ENCODE measurements around the gene KHNYN. TPM values are rescaled to one million over a fixed set of nuclear protein-coding genes. Genes with fewer than 3 reads are reported as not detected.
A peak's percentile ranks its signal among the peaks of the same experiment; 100 is the strongest.

Gene KHNYN
- total and polyA plus RNA-seq, 2 of the 8 experiments (the other 6 are each of a cell fraction or from before 2014, with no cell fraction given), result 7.6 to 22.3 TPM

GRCh38 chr14:24388474-24389179, 41.1 kb upstream of the KHNYN start:
- H3K36me3 ChIP-seq (ENCODE audit: control insufficient read depth in 2 of 4, insufficient read depth in 4 of 4, low read length in 3 of 4), result no peaks in the 10 kb centered on the region
- no peak overlapping the region for H3K14ac ChIP-seq (ENCODE audit: insufficient read length)
- no peaks in the 10 kb centered on the region for H3K23me2 ChIP-seq (ENCODE audit: low read depth, low read length)
- ChIA-PET POLR2A (ENCODE audit: partially characterized antibody) (interaction anchor here (4.7 kb wide), 1 partner anchor 10 kb away, joined by 27 read pairs; no protein-coding TSS in a partner anchor), CTCF (ENCODE audit: partially characterized antibody) (interaction anchor here (0.6 to 5.4 kb wide), 12 partner anchors 9 to 336 kb away, joined by 3 to 40 read pairs (median 3); no protein-coding TSS in a partner anchor)
- FAIRE-seq, result no peak
- H2BK20ac ChIP-seq (ENCODE audit: low read length), result no peak overlapping the region
- H2BK15ac ChIP-seq (ENCODE audit: low read length), result no peak overlapping the region
- DNase-seq (ENCODE audit: low read depth in 1 of 2, low spot score in 2 of 2), result no peak
- H3K4me1 ChIP-seq (replicated peaks in 1 of 4; ENCODE audit: control insufficient read depth in 3 of 4, insufficient read depth in 4 of 4, low read length in 3 of 4), result 0 out of 7 replicates have a peak, but pooled peaks cover 0 to 4% (median 0%) of the 10 kb centered on the region in 4 experiments
- H4K8ac ChIP-seq (ENCODE audit: extremely low read depth, insufficient read depth, low read length), result no peak overlapping the region
- H4K20me1 ChIP-seq (replicated peaks in 1 of 2; ENCODE audit: control insufficient read depth in 1 of 2, insufficient read depth in 2 of 2, low read length in 2 of 2), result no peaks in the 10 kb centered on the region
- H3K27ac ChIP-seq (ENCODE audit: low read depth, low read length), result no peak overlapping the region
- H3K18ac ChIP-seq (ENCODE audit: extremely low read depth, low read length), result no peak overlapping the region
- H3K4me3 ChIP-seq (ENCODE audit: extremely low read depth in 1 of 4, insufficient read depth in 2 of 4, low read depth in 3 of 4, low read length in 4 of 4), result no peak overlapping the region
- WGBS, 2 experiments (ENCODE audit: extremely low coverage in 1 of 2, insufficient coverage in 1 of 2, insufficient read length in 1 of 2, insufficient replicate concordance in 2 of 2, low coverage in 1 of 2, low lambda C conversion rate in 2 of 2, missing lambda C conversion rate in 1 of 2), result 75% methylated on average over 2 of the region's 2 CpGs; no CpG with 5 or more reads in 1 of the 2 experiments
- H4K91ac ChIP-seq (replicated peaks; ENCODE audit: insufficient read length, low read length), result no peak overlapping the region
- H3K4me2 ChIP-seq (ENCODE audit: insufficient read depth in 1 of 2, low read depth in 2 of 2, low read length in 2 of 2), result no peak overlapping the region
- H3K79me2 ChIP-seq (ENCODE audit: control insufficient read depth in 1 of 2, insufficient read depth in 2 of 2, low read length in 2 of 2), result no peaks in the 10 kb centered on the region
- no peaks in the 10 kb centered on the region for H3K9me3 ChIP-seq (ENCODE audit: insufficient read depth in 2 of 2, low read depth in 1 of 2, low read length in 1 of 2)
- no peak overlapping the region for H3K4ac ChIP-seq (replicated peaks; ENCODE audit: insufficient read length, low read depth, low read length)
- H3K27me3 ChIP-seq (replicated peaks in 1 of 4; ENCODE audit: control insufficient read depth in 3 of 4, extremely low read depth in 1 of 4, insufficient read depth in 3 of 4, low read length in 3 of 4), result peaks cover 0 to 2% (median 0%) of the 10 kb centered on the region in 4 experiments; a peak in 1 of 7 replicates
- no peak overlapping the region for H3K9ac ChIP-seq (replicated peaks in 1 of 4; ENCODE audit: extremely low read depth in 1 of 4, low read depth in 3 of 4, low read length in 3 of 4)
- no peaks in the 10 kb centered on the region for H3K79me1 ChIP-seq (ENCODE audit: low read depth, low read length)
- H2BK5ac ChIP-seq (ENCODE audit: low read depth, low read length), result no peak overlapping the region; the same call in 1 of the 2 replicates
- no peak overlapping the region for H2BK12ac ChIP-seq (ENCODE audit: low read depth, low read length)
- H2BK120ac ChIP-seq (replicated peaks; ENCODE audit: low read depth, low read length), result no peak overlapping the region
- H2AFZ ChIP-seq (ENCODE audit: low read length), result peak overlapping the region; percentile 47; the same call in 1 of the 2 replicates
- no peak overlapping the region for H2AK5ac ChIP-seq (ENCODE audit: low read depth, low read length)
- H4K5ac ChIP-seq (ENCODE audit: insufficient read length, low read depth, low read length), result no peak overlapping the region
- H3K23ac ChIP-seq (ENCODE audit: insufficient read length), result no peak overlapping the region
- no peak overlapping the region for H3K56ac ChIP-seq (replicated peaks; ENCODE audit: insufficient read length, low read depth, low read length)
- TF ChIP-seq NANOG (IDR thresholded peaks at IDR 0.05; ENCODE audit: insufficient read depth, low read depth, low read length, poor library complexity, severe bottlenecking), result no peak
- no peak for TF ChIP-seq SIX5 (IDR thresholded peaks at IDR 0.05; ENCODE audit: low read depth, low read length)
- TF ChIP-seq FOSL1 (IDR thresholded peaks at IDR 0.05; ENCODE audit: insufficient read depth, low read depth, low read length), result no peak
- no peak for TF ChIP-seq CTBP2 (IDR thresholded peaks at IDR 0.05; ENCODE audit: borderline replicate concordance, insufficient read depth, insufficient read length, low read length)
- TF ChIP-seq CHD2 (IDR thresholded peaks at IDR 0.05; ENCODE audit: low read length), result no peak
- TF ChIP-seq CEBPB (IDR thresholded peaks at IDR 0.05; ENCODE audit: low read depth, low read length), result no peak
- no peak for TF ChIP-seq CTCF (IDR thresholded peaks at IDR 0.05; ENCODE audit: control extremely low read depth in 1 of 3, insufficient read depth in 1 of 3, low read depth in 1 of 3, low read length in 3 of 3)
- no peak for TF ChIP-seq POLR2AphosphoS5 (IDR thresholded peaks at IDR 0.05; ENCODE audit: low read depth, low read length)
- no peak for TF ChIP-seq KDM1A (IDR thresholded peaks at IDR 0.05; ENCODE audit: borderline replicate concordance, low read length)
- TF ChIP-seq EGR1 (IDR thresholded peaks at IDR 0.05; ENCODE audit: borderline replicate concordance, low read depth, low read length), result no peak
